CD4-positive, alpha-beta T cell treated with Interleukin-15 for 4 hours (primary cell): ENCODE measurements around the gene FARS2.
"Not testable (repeated sequence)": the region's sequence is repeated elsewhere in the genome, so short reads cannot be mapped to it uniquely, and the experiment has no call there.

ENCODE experiments used
- DNase-seq: peaks from one replicate; pipeline ENCODE4 v3.0.0-alpha.2; 2020; ENCODE audit warnings: low spot score

The FARS2 gene

GRCh38 chr6:5670811-5671561 is 409.7 kb downstream of the FARS2 start:
- DNase-seq = peak; percentile 15

GRCh38 chr6:5671601-5672559 is 410.6 kb downstream of the FARS2 start:
- DNase-seq = no peak

DNA sequence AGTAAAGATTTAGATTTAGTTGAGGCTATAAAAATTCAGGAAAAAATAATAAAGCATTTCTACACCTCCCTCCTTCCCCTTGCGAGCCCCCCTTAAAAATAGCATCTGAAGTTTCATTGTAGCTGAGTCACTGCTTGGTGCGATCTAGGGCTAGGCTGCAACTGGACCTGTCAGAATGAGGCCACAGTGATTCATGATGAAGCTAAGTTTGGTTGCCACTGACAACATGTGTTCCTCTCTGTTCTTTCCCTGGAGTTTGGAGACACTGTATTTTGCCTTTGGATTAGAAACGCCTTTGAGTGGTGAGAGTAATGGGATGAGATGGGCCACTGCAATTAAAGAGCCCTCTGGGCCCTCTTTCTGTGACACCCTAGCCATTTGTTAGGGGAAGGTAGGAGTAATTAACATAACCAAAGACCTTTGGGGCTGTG is 411.3 kb downstream of the FARS2 start:
- no peak for DNase-seq

DNA sequence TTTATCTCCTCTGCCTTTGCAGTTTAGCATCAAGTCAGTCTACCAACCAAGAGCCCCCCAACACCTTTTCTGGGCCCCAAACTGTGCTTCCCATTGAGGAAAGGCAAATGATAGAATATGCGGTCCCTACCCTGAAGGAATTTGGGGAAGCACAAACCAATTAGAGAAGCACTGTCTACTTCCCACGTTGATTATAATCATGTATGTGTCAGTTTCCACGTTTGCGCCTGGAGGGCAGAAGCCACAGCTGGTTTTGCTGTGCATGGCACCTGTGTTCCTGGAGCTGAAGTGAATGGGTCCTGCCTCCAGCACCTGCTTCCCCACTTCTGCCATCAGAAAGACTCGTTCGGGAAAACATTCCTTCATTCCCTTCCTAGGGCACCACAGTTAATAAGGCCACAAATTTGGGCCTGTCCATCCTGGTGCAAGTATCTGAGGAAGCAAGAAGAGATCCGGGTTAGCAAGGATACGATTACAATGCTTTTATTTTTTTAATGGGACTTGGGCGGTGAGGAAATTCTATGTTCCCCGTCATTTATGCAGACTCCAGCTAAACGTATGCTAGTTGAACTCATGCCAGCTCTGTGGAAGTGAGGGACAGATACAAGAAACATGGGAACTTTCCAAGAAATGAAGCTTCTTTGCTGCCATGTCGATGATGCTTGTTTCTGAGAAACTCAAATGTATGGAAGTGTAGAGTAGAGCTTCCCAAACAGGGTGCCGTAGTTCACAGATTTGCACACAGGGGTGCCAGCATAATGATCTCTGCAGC is 411.9 kb downstream of the FARS2 start:
- no peak for DNase-seq

GRCh38 chr6:5674141-5674540 is 412.8 kb downstream of the FARS2 start:
- DNase-seq = no peak

GRCh38 chr6:5674721-5675120 is 413.4 kb downstream of the FARS2 start:
- DNase-seq = no peak

DNA sequence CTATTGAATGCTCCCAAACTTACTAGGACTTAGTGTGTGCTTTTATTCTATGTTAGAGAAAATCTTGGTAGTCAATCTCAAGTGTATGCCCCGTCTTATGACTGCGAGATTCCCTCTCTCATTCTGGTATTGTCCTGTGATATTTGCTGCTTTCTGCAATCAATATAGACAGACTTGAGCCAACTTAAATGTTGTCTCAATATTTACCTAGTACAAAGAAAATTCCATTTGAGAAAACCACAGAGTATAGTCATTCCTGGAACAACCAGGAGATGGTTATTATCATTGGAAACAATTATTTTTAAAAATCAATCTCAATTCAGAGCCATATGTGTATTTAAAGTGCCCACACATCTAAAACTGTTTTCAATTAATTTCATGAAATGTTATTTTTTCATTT is 415.4 kb downstream of the FARS2 start:
- no peak for DNase-seq

DNA sequence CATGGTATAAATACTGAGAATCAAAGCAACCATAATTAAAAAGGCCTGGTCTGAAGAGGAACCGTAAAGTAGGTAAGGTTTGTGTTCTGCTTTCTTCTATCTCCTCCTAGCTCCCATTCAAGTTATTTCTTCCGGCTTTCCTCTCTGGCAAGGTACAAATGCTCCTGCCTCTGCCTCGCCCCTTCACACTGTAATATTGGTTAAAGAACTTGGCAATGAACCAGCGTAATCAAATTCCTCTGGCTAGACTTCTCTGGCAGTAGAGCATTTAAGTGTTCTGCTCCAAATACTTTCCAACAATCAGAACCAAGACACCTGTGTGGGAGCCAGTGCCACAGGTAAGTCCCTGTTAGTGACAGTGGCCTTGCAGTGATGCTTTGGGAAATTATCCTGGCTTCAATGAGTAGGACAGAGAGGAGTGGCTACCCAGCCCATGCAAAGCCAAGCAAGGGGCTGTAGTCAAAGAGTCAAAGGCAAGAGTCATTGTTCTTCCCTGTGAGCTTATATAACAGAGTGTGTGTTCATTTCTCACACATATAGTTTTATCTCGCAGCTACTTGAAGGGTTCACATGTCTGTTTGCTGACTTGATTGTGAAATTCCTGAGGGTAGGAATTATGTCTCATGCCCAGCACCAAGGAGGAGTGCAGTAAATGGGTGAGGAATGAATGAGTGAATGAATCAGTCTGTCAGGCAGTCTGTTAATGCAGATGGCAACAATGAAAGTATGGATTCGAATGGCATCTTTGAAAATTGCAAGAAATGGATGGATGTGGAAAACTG is 416.1 kb downstream of the FARS2 start:
- no peak for DNase-seq

- DNase-seq = no peak
Measured at GRCh38 chr6:5679270-5679669, 418.0 kb downstream of the FARS2 start.

DNA sequence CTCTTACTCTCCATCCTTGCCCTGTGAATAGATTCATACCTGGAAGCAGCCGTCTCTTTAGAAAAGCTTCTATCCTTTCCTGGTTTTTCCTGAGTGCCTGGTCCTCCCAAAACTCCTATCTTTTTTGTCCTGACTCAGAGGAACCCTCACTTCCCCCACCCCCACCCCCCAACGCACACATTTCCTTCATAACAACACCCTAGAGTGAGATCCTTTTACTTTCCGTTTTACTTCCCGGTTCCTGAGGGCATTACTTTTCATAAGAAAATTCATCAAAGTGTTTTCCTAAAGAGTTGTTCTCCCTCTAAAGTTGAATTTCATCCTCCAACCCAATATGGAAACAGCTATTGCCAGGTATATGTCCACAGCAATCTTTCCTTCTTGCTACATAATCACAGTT is 418.4 kb downstream of the FARS2 start:
- no peak for DNase-seq

GRCh38 chr6:5680095-5680494 is 418.8 kb downstream of the FARS2 start:
- no peak for DNase-seq

DNA sequence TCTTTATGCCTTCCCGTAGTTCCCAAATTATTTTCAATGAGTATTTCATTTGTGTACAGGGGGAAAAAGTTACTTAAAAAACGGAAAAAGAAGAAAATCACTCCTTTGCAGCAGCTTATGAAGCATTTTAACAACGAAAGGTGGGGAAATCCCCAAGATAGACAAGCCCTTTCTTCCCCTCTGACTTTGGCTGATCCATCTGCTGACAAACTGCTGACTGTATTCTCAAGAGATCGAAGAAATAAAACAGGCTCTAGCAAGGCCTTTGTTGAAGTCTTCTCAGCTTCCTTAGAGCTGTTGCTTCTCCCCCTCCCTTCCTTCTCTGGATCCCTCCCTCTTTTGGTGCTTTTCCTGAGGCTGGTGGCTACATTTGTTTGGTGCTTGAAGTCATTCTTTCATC is 420.2 kb downstream of the FARS2 start:
- DNase-seq = no peak

GRCh38 chr6:5682530-5682929 is 421.2 kb downstream of the FARS2 start:
- DNase-seq = no peak

GRCh38 chr6:5683747-5684146 is 422.4 kb downstream of the FARS2 start:
- not testable (repeated sequence) for DNase-seq

DNA sequence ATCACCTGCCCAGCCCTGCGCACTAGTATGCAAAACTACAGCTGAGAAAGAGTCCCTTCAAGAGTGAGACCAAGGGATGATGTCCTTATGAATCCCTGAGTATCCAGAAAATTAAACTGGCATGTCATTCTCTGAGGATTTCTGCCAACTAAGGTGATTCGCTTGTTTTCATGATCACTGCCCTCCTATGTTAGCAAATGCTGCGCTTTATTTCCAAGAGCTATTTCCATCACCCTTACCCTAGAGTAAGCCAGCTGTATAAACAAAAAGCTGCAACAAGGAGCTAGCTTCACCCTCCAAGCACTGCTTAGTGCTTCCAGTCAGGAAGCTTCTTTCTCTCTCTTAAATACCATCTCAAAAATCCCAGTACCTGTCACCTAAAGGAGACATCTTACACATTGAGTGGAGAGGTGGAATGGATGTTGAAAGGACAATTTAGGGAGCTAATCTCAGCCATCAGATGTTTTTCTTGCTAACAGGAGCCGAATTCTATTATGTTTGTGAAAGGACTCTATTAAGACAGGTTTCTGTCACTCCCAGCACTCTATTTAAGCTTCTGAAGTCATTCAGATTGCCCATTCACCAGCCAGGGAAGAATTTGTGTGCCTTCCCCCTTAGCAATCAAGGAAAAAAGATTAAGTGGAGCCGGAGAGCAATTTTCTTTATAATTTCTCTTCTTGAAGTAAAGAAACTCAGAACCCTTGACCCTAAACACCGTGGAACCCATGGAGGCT is 423.2 kb downstream of the FARS2 start:
- DNase-seq = no peak

DNA sequence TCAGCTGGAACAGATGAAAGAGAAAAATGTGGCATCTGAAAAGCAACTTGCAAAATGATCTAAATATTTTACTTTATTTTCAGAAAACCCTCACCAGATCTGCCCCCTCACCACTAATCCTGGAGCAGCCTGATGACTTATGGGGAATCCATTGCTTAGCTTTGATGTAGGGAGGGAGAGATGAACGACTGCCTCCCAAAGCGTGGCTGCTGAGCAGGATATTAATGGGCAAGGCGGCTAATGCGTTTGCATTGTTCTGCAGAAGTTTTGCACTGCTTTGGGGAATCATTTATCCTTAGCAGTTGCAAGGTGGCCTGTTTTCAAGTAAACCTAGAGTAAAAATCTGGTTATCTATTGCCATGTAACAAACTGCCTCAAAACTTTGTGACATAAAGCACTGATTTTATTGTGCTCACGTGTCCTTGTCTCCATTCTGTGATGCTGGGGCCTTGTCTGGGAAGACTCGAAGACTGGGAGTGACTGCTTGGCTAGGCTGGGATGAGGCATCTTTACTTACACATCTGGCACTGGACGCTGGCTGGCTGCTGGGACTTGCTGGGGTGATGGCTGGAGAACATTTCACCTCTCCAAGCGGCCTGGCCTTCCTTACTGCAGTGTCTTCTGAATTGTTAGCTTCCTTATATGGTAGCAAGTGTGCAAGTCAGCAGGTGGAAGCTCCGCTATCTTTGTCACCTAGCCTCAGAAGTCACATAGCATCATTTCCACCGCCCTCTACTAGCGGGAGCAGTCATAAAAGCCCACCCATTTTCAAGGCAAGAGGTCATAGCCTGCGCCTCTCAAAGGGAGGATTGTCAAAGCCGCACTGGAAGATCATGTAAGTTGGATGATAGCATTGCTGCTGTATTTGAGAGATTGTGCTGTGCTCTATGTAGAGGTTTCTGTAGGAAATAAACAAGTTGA is 432.2 kb downstream of the FARS2 start:
- DNase-seq = no peak

- DNase-seq = no peak
Measured at GRCh38 chr6:5695260-5696245, 434.2 kb downstream of the FARS2 start.

DNA sequence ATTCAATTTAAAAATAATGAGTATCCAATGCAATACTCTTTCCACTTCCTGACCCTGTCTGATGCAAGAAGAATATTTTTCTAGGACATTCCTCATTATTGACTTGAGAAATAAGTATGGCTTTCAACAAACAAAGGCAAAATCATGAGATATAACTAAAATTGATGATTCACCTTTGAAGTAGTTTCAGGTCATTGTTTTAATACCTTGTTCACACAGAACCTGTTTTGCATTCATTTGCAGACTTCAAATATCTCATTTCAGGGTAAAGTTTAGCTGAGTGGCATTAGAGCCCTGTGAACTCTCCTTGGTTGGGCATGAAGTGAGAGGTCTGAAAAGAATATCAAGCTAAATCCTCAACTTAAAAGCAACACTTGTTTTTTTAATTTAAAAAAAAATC is 436.2 kb downstream of the FARS2 start:
- DNase-seq = no peak

GRCh38 chr6:5698318-5698717 is 437.0 kb downstream of the FARS2 start:
- no peak for DNase-seq
